ENCODE data around the gene SYT2. TPM values are rescaled to one million over a fixed set of nuclear protein-coding genes. Genes with fewer than 3 reads are reported as not detected.
"Not testable (repeated sequence)": the region's sequence is repeated elsewhere in the genome, so short reads cannot be mapped to it uniquely, and the experiment has no call there.

The SYT2 gene
- total RNA-seq, 4 donors from 2014 or later = under 0.01 TPM; not detected in 3

- H3K27me3 ChIP-seq; H3K36me3 ChIP-seq; H3K9me3 ChIP-seq; DNase-seq (ENCODE audit: low spot score in 2 of 2): not testable (repeated sequence)
- H3K4me3 ChIP-seq = peak overlapping the region in 2 of 4 donors; percentile 14 to 51
- peaks cover 0 to 50% (median 9%) of the 10 kb centered on the region in 4 donors for H3K4me1 ChIP-seq
- peak overlapping the region; percentile 36 to 88 (median 74) for H3K27ac ChIP-seq
- peak in 1 of 2 donors; percentile 12 for TF ChIP-seq EP300 (IDR thresholded peaks at IDR 0.05)
These were observed 167.8 kb downstream of the SYT2 start for GRCh38 chr1:202542415-202542814.

- peak overlapping the region in 3 of 4 donors; percentile 77 to 88 (median 83) for H3K27ac ChIP-seq
- not testable (repeated sequence) for H3K27me3 ChIP-seq; DNase-seq (ENCODE audit: low spot score in 2 of 2); H3K9me3 ChIP-seq; H3K36me3 ChIP-seq
- H3K4me1 ChIP-seq = peaks cover 0 to 36% (median 10%) of the 10 kb centered on the region in 4 donors
- H3K4me3 ChIP-seq = peak overlapping the region in 3 of 4 donors; percentile 26 to 51 (median 41)
- 54 to 59% methylated on average over 2 of the region's 2 CpGs for WGBS, 2 donors
These were observed 169.4 kb downstream of the SYT2 start for GRCh38 chr1:202540858-202541257.

Other genes starting within 250 kb of the SYT2 start
- 10 to 100 TPM; 39.8 to 61.5 (median 41.2) TPM for gene KDM5B, start 98.0 kb upstream of the SYT2 start, total RNA-seq
- not detected for gene PCAT6, start 100.5 kb upstream of the SYT2 start, total RNA-seq
- gene RABIF, start 178.7 kb upstream of the SYT2 start, total RNA-seq = 1 to 10 TPM; 2.9 to 4.5 (median 3.2) TPM
- 10 to 100 TPM; 15.3 to 23.4 (median 20.8) TPM for gene KLHL12, start 216.8 kb upstream of the SYT2 start, total RNA-seq
- gene ADIPOR1, start 247.9 kb upstream of the SYT2 start, total RNA-seq = 10 to 100 TPM; 68.6 to 95.1 (median 80.1) TPM